Subcutaneous abdominal adipose tissue (tissue), 5 donors: ENCODE results near the gene TBATA.

Source experiments
- H3K27ac ChIP-seq: one replicate; pipeline ENCODE4 v1.7.0; 2013; ENCODE audit warnings: low read depth, mild to moderate bottlenecking, inconsistent platforms, low read length, moderate library complexity
- H3K27me3 ChIP-seq, 5 donors: one replicate each; pipeline ENCODE4 v1.7.0; 2013; ENCODE audit warnings: low read length in 5 of 5, inconsistent platforms in 1 of 5; ENCODE audit not compliant: control insufficient read depth in 5 of 5, insufficient read depth in 4 of 5
- H3K36me3 ChIP-seq, 5 donors: one replicate each; pipeline ENCODE4 v1.7.0; 2013; ENCODE audit warnings: low read length in 5 of 5; ENCODE audit not compliant: control insufficient read depth in 5 of 5, insufficient read depth in 5 of 5
- H3K4me1 ChIP-seq, 5 donors: one replicate each; pipeline ENCODE4 v1.7.0; 2013; ENCODE audit warnings: low read length in 5 of 5, mild to moderate bottlenecking in 3 of 5, moderate library complexity in 1 of 5; ENCODE audit not compliant: control insufficient read depth in 5 of 5, insufficient read depth in 5 of 5
- H3K4me3 ChIP-seq, 5 donors: one replicate each; pipeline ENCODE4 v1.7.0; 2013; ENCODE audit warnings: low read length in 5 of 5, low read depth in 1 of 5
- H3K9ac ChIP-seq, 5 donors: one replicate each; pipeline ENCODE4 v1.7.0; 2013; ENCODE audit warnings: low read length in 5 of 5, mild to moderate bottlenecking in 4 of 5, moderate library complexity in 3 of 5
- H3K9me3 ChIP-seq, 5 donors: one replicate each; pipeline ENCODE4 v1.7.0; 2013; ENCODE audit warnings: low read length in 5 of 5; ENCODE audit not compliant: control insufficient read depth in 5 of 5
- donor health status: healthy.
- donor health status: healthy.
- donor health status: healthy.
- donor health status: healthy.
- donor health status: healthy.

Gene TBATA

GRCh38 chr10:70722820-70723424 is 62.3 kb downstream of the TBATA start:
- peaks cover 0 to 3% (median 0%) of the 10 kb centered on the region in 5 donors for H3K4me1 ChIP-seq
- H3K9me3 ChIP-seq: peaks cover 0 to 2% (median 0%) of the 10 kb centered on the region in 5 donors
- no peak overlapping the region for H3K4me3 ChIP-seq
- H3K27ac ChIP-seq: no peak overlapping the region
- no peaks in the 10 kb centered on the region for H3K36me3 ChIP-seq
- no peak overlapping the region for H3K9ac ChIP-seq
- peaks cover 0 to 2% (median 0%) of the 10 kb centered on the region in 5 donors for H3K27me3 ChIP-seq
